NCI-H1694 (cell line): ENCODE results near the gene FYB1.
"Not testable (repeated sequence)": the region's sequence is repeated elsewhere in the genome, so short reads cannot be mapped to it uniquely, and the experiment has no call there.

Experiments
- DNase-seq: peaks from one replicate; lab custom pipeline; 2025; lab: John Stamatoyannopoulos, UW

Gene FYB1

GRCh38 chr5:39228596-39228995 is 9.2 kb upstream of the FYB1 start:
- DNase-seq = no peak

- DNase-seq = no peak
Measured at GRCh38 chr5:39226558-39226957, 7.2 kb upstream of the FYB1 start.

GRCh38 chr5:39226100-39226451 is 6.7 kb upstream of the FYB1 start:
- no peak for DNase-seq

GRCh38 chr5:39225405-39226099 is 6.2 kb upstream of the FYB1 start:
- DNase-seq = no peak

GRCh38 chr5:39224196-39224761 is 4.9 kb upstream of the FYB1 start:
- DNase-seq = no peak

- DNase-seq = no peak
Measured at GRCh38 chr5:39223565-39224156, 4.3 kb upstream of the FYB1 start.

GRCh38 chr5:39221671-39222070 is 2.3 kb upstream of the FYB1 start:
- DNase-seq = not testable (repeated sequence)

GRCh38 chr5:39220280-39221030 is 1.1 kb upstream of the FYB1 start:
- no peak for DNase-seq

GRCh38 chr5:39218482-39219402 is 621 bp downstream of the FYB1 start:
- DNase-seq = no peak

- DNase-seq = peak; percentile 80
Measured at GRCh38 chr5:39217365-39218281, 1.7 kb downstream of the FYB1 start.

GRCh38 chr5:39216631-39217030 is 2.7 kb downstream of the FYB1 start:
- DNase-seq = no peak

GRCh38 chr5:39215857-39216256 is 3.5 kb downstream of the FYB1 start:
- DNase-seq = no peak

GRCh38 chr5:39214912-39215709 is 4.3 kb downstream of the FYB1 start:
- DNase-seq = no peak

- no peak for DNase-seq
Measured at GRCh38 chr5:39213447-39214207, 5.7 kb downstream of the FYB1 start.

GRCh38 chr5:39211773-39212172 is 7.6 kb downstream of the FYB1 start:
- no peak for DNase-seq

- DNase-seq = no peak
Measured at GRCh38 chr5:39209924-39210323, 9.4 kb downstream of the FYB1 start.

GRCh38 chr5:39208471-39208870 is 10.9 kb downstream of the FYB1 start:
- no peak for DNase-seq

GRCh38 chr5:39207345-39208045 is 11.9 kb downstream of the FYB1 start:
- no peak for DNase-seq
